ENCODE results near the gene COL10A1.

Gene COL10A1

DNA sequence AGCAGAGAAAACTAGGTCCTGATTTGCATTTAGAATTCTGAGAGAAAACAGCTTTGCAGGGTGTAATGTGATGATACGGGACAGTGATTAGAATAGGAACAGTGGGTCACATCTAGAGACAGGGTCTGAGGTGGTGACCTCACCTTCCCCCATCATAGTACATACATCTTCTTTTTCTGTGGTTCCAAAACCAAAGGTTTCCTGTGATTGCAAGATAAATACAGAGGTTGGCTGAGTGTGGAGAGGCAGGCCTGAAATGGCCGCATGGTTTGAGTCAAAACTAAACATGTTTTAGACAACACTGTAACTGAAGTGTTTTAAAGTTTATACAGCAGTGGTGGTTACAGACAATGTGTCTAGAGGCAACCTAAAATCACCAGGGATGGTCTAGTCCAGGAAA is 35.7 kb downstream of the COL10A1 start:
- no peak for DNase-seq
- intact Hi-C loops (cut with DNase I), result no loop called here

DNA sequence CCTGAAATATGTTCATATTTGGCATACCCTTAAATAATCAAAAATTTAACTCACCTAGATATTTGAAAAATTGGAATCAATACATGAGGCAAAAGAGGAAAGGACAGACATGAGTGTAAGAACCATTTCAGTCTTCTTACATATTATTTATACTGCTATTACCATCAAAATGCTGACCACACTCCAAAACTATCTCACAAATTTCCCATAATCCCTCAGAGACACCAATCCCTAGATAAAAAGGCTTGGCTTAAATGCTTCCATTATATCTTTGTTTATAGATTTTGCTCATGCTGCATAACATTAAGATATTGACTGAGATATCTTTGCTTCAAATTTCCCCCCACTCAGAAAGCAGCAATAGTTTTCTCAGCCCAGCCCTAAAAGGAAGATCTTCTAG is 37.0 kb downstream of the COL10A1 start:
- no peak for DNase-seq

DNA sequence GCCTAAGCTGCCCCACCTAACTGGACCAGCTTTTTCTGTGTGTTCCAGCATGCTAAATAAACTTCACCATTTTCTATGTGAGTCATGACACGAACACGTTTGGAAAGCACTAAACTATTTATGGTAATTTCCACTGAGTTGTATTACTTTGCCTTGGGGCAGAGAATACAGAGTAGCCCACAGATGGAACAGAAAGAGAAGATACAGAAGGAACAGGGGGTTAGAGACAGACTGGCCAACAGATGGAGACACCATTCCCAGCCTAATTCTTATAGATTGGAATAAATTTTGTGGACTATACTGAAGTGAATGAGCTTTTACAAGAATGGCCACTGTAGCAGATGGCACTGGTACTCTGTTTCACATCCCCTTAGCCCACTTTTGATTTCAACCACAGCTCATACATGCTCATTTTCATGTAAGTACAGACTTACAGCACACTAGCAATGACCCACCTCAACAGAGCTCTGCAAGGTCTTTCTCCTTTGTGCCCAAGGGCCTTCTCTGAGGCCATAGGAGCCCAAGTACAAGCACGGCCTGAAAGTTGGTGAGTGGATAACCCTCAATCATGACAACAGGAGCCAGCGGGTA is 38.4 kb downstream of the COL10A1 start:
- intact Hi-C loops (cut with DNase I), result no loop called here
- no peak for DNase-seq

More for the DNA sequence above, 37.0 kb downstream of the COL10A1 start:
- intact Hi-C loops (cut with DNase I), result no loop called here

- DNase-seq, result no peak
- intact Hi-C loops (cut with DNase I), result no loop called here
Measured at GRCh38 chr6:116084284-116084683, 41.6 kb downstream of the COL10A1 start.

DNA sequence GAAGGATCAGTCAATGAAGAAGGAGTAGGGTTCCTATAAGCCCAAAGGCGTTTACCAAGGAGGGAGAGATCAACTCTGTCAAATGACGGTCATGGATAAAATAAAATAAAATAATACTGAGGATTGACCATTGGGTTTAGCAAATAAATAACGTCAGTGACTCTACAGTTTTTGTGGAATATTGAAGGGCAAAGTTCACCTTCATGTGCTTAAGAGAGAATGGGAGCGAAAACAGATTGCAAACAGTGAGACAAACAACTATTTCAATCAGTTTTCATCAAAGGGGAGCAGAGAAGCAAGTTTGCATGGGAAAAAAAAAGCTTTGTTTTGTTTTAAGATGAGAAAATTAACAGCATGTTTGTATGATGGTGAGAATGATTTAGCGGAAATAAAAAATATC is 42.9 kb downstream of the COL10A1 start:
- DNase-seq, result no peak
- intact Hi-C loops (cut with DNase I), result no loop called here

- DNase-seq, result no peak
- intact Hi-C loops (cut with DNase I), result no loop called here
Measured at GRCh38 chr6:116078945-116079344, 47.0 kb downstream of the COL10A1 start.

- DNase-seq, result no peak
- intact Hi-C loops (cut with DNase I), result no loop called here
Measured at GRCh38 chr6:116078522-116078921, 47.4 kb downstream of the COL10A1 start.

- DNase-seq, result no peak
- intact Hi-C loops (cut with DNase I), result no loop called here
Measured at GRCh38 chr6:116074732-116075390, 51.1 kb downstream of the COL10A1 start.

DNA sequence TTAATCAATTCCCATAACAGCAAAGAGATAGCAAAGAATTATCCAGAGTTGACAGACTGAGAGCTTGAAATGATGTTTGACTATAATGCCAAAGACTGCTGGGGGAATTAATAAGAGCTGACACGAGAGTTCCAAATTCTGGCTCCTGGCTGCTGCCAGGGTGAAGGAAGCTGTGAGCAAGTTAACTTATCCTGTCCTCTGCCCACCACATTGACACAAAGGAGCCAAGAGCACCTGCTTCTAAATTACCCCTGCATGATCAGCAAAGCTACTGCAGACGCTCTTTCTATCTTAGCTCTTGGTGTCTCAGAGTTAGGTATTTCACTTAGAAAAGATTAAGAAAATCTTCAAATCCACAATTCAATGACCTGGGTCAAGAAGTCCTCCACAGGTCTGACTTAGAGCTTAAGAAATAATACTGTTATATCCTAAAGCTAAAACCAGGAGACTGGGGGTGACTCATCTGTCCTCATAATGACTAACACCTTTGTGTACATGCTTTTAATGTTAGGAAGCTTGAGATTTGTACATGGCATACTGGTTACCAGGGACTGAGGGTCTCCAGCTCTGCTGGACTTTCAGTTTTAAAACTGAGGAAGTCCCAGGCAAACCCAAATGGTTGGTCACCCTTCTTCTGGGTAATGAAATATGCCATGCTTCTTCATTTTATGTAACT is 52.0 kb downstream of the COL10A1 start:
- no peak for DNase-seq
- intact Hi-C loops (cut with DNase I), result no loop called here

- no peak for DNase-seq
- intact Hi-C loops (cut with DNase I), result no loop called here
Measured at GRCh38 chr6:116072368-116072767, 53.6 kb downstream of the COL10A1 start.

GRCh38 chr6:116070616-116071389 is 55.1 kb downstream of the COL10A1 start:
- intact Hi-C loops (cut with DNase I), result no loop called here
- no peak for DNase-seq

DNA sequence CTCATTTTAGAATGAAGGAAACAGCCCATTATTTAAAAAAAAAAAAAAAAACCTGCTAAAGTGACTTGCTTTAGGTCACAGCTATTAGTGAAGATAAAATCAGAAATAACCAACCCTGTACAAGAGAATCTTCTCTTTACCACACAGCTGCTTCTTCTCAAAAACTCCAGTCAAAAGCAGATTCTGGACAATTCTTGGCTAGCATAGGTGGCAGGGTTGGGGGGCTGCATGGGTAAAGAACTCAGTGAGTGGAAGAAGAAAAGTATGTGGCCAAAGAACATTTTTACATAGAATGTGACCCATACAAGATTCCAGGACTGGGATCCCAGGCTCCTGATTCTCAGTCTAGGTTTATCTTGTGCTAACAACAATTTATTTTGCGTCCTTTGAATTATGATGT is 55.8 kb downstream of the COL10A1 start:
- intact Hi-C loops (cut with DNase I), result no loop called here
- DNase-seq, result no peak
